Neural cell (in vitro differentiated cells): ENCODE data around the gene CLIC3. TPM values are rescaled to one million over a fixed set of nuclear protein-coding genes. Genes with fewer than 3 reads are reported as not detected.
A peak's percentile ranks its signal among the peaks of the same experiment; 100 is the strongest.

Experiments used
- H2AFZ ChIP-seq: fragments of 200-600, 300-800 bp; sonication (generic), shearing (Covaris generic); 2 replicates; pipeline ENCODE4 v1.6.0; 2014; ENCODE audit warnings: low read depth, mild to moderate bottlenecking, antibody characterized with exemption, low read length, moderate library complexity
- H3F3A ChIP-seq: fragments of 200-600 bp; shearing (Covaris generic); 2 replicates; pipeline ENCODE4 v1.6.1; 2016; ENCODE audit warnings: mild to moderate bottlenecking, moderate library complexity, mixed read lengths, antibody characterized with exemption, low read length; ENCODE audit not compliant: insufficient read depth, poor library complexity, severe bottlenecking
- H3K27ac ChIP-seq: fragments of 200-600, 300-800 bp; sonication (generic), shearing (Covaris generic); 2 replicates; pipeline ENCODE4 v1.5.1; 2014; ENCODE audit warnings: mild to moderate bottlenecking, low read length, moderate library complexity
- H3K27me3 ChIP-seq: fragments of 300-800, 200-600 bp; sonication (generic), shearing (Covaris generic); 2 replicates; pipeline ENCODE4 v1.6.0; 2014; ENCODE audit warnings: mild to moderate bottlenecking, low read depth, low read length, moderate library complexity; ENCODE audit not compliant: insufficient read depth
- H3K36me3 ChIP-seq: fragments of 300-800, 200-600 bp; sonication (generic), shearing (Covaris generic); 2 replicates; pipeline ENCODE4 v1.5.1; 2014; ENCODE audit warnings: mild to moderate bottlenecking, antibody characterized with exemption, low read length, moderate library complexity; ENCODE audit not compliant: insufficient read depth
- H3K4me2 ChIP-seq: fragments of 300-800, 200-600 bp; sonication (generic), shearing (Covaris generic); 2 replicates; pipeline ENCODE4 v1.6.0; 2014; ENCODE audit warnings: mild to moderate bottlenecking, low read length
- H3K4me3 ChIP-seq: fragments of 300-800, 200-600 bp; sonication (generic), shearing (Covaris generic); 2 replicates; pipeline ENCODE4 v1.5.1; 2014; ENCODE audit warnings: mild to moderate bottlenecking, low read length, moderate library complexity
- H3K79me2 ChIP-seq: fragments of 200-600 bp; shearing (Covaris generic); replicated peaks from 2 replicates; pipeline ENCODE4 v1.6.0; 2014; ENCODE audit warnings: mild to moderate bottlenecking, low read length, moderate library complexity; ENCODE audit not compliant: insufficient read depth
- H3K9ac ChIP-seq: fragments of 300-800, 200-600 bp; sonication (generic), shearing (Covaris generic); 2 replicates; pipeline ENCODE4 v1.6.1; 2016; ENCODE audit warnings: mild to moderate bottlenecking, low read length, mixed read lengths
- H3K9me2 ChIP-seq: fragments of 200-600 bp; shearing (Covaris generic); 2 replicates; pipeline ENCODE4 v1.6.1; 2016; ENCODE audit warnings: mild to moderate bottlenecking, low read length, mixed read lengths; ENCODE audit not compliant: insufficient read depth
- H3K9me3 ChIP-seq: fragments of 200-600, 300-800 bp; sonication (generic), shearing (Covaris generic); 2 replicates; pipeline ENCODE4 v1.6.1; 2016; ENCODE audit warnings: mild to moderate bottlenecking, mixed run types, low read length, moderate library complexity, mixed read lengths
- H4K20me1 ChIP-seq: fragments of 200-600 bp; shearing (Covaris generic); 2 replicates; pipeline ENCODE4 v1.6.1; 2016; ENCODE audit warnings: mild to moderate bottlenecking, mixed run types; ENCODE audit not compliant: insufficient read depth
- CTCF ChIP-seq: fragments of 450-650 bp; IDR thresholded peaks from 2 replicates; pipeline ENCODE4 v1.5.1; 2014; ENCODE audit warnings: antibody characterized with exemption, mild to moderate bottlenecking, moderate library complexity; ENCODE audit not compliant: poor library complexity, severe bottlenecking
- EP300 ChIP-seq: fragments of 450-650 bp; conservative IDR thresholded peaks from 2 replicates; pipeline ENCODE4 v1.6.1; 2014; ENCODE audit warnings: antibody characterized with exemption, mild to moderate bottlenecking, moderate library complexity; ENCODE audit not compliant: poor library complexity, severe bottlenecking
- EZH2 ChIP-seq: fragments of 200-600, 300-800 bp; shearing (Covaris generic), sonication (generic); IDR thresholded peaks from 2 replicates; pipeline ENCODE4 v1.6.1; 2014; ENCODE audit warnings: antibody characterized with exemption, low read length, borderline replicate concordance, mild to moderate bottlenecking; ENCODE audit not compliant: insufficient read depth, poor library complexity, severe bottlenecking
- MXI1 ChIP-seq: fragments of 450-650 bp; conservative IDR thresholded peaks from 2 replicates; pipeline ENCODE4 v1.6.1; 2014; ENCODE audit warnings: antibody characterized with exemption, mild to moderate bottlenecking; ENCODE audit not compliant: poor library complexity, severe bottlenecking
- POLR2AphosphoS5 ChIP-seq: IDR thresholded peaks from 2 replicates; pipeline ENCODE4 v1.6.1; 2012
- RAD21 ChIP-seq: fragments of 450-650 bp; conservative IDR thresholded peaks from 2 replicates; pipeline ENCODE4 v1.6.1; 2014; ENCODE audit warnings: antibody characterized with exemption, mild to moderate bottlenecking, moderate library complexity
- REST ChIP-seq: IDR thresholded peaks from 2 replicates; pipeline ENCODE4 v1.6.1; 2012; ENCODE audit warnings: borderline replicate concordance
- SMC3 ChIP-seq: fragments of 450-650 bp; conservative IDR thresholded peaks from 2 replicates; pipeline ENCODE4 v1.6.1; 2014; ENCODE audit warnings: antibody characterized with exemption, mild to moderate bottlenecking, moderate library complexity; ENCODE audit not compliant: poor library complexity
- TAF1 ChIP-seq: IDR thresholded peaks from 2 replicates; pipeline ENCODE4 v1.6.1; 2012; ENCODE audit warnings: low read depth
- polyA plus RNA-seq: library from polyadenylated mRNA; depleted of rRNA; stranded (reverse); fragments of >200 nt; gene quantifications from 2 replicates; pipeline ENCODE4 v1.2.3, GENCODE V29; 2014

CLIC3 gene
- polyA plus RNA-seq, 1 donor from 2014 or later: not detected

- H3K4me3 ChIP-seq: peak overlapping the region; percentile 64
- H3K79me2 ChIP-seq: no peaks in the 10 kb centered on the region
- H3K9ac ChIP-seq: peak overlapping the region; percentile 46
- no peaks in the 10 kb centered on the region for H4K20me1 ChIP-seq
- no peaks in the 10 kb centered on the region for H3F3A ChIP-seq
- no peak overlapping the region for H3K4me2 ChIP-seq
- no peaks in the 10 kb centered on the region for H3K9me2 ChIP-seq
- no peak for TF ChIP-seq MXI1
- TF ChIP-seq CTCF: peak; percentile 20
- H3K27me3 ChIP-seq: peaks cover 12% of the 10 kb centered on the region
- H3K27ac ChIP-seq: no peak overlapping the region
- H2AFZ ChIP-seq: no peak overlapping the region
- H3K36me3 ChIP-seq: no peaks in the 10 kb centered on the region
- no peaks in the 10 kb centered on the region for H3K9me3 ChIP-seq
Observed at GRCh38 chr9:136978073-136978864, 18.1 kb downstream of the CLIC3 start.

GRCh38 chr9:136977649-136978072 lies 18.7 kb downstream of the CLIC3 start:
- peak overlapping the region; percentile 46 for H3K9ac ChIP-seq
- TF ChIP-seq EP300 (no peak), POLR2AphosphoS5 (no peak), MXI1 (no peak), CTCF (no peak), EZH2 (no peak), TAF1 (no peak)
- H2AFZ ChIP-seq: no peak overlapping the region
- H3K9me3 ChIP-seq: no peaks in the 10 kb centered on the region
- no peak overlapping the region for H3K27ac ChIP-seq
- no peaks in the 10 kb centered on the region for H3K9me2 ChIP-seq
- H3K36me3 ChIP-seq: no peaks in the 10 kb centered on the region
- H3K27me3 ChIP-seq: peaks cover 11% of the 10 kb centered on the region
- H3K79me2 ChIP-seq: no peaks in the 10 kb centered on the region
- H3K4me3 ChIP-seq: peak overlapping the region; percentile 64
- H3F3A ChIP-seq: no peaks in the 10 kb centered on the region
- no peak overlapping the region for H3K4me2 ChIP-seq
- no peaks in the 10 kb centered on the region for H4K20me1 ChIP-seq

GRCh38 chr9:136977223-136977622 lies 19.1 kb downstream of the CLIC3 start, which contains the start of gene PTGDS:
Gene PTGDS (plus strand): TSS chr9:136977504. CDS start chr9:136977579, 75 bp downstream.
- H3K36me3 ChIP-seq: no peaks in the 10 kb centered on the region
- peak within 1 kb of the TSS; percentile 64 for H3K4me3 ChIP-seq
- peaks cover 11% of the 10 kb centered on the region for H3K27me3 ChIP-seq
- no peak for TF ChIP-seq MXI1
- TF ChIP-seq EP300: no peak
- no peak for TF ChIP-seq TAF1
- TF ChIP-seq RAD21: no peak
- no peak for TF ChIP-seq POLR2AphosphoS5
- TF ChIP-seq EZH2: no peak
- TF ChIP-seq REST: no peak
- no peak for TF ChIP-seq CTCF
- TF ChIP-seq SMC3: no peak
- no peaks in the 10 kb centered on the region for H3F3A ChIP-seq
- no peaks in the 10 kb centered on the region for H3K79me2 ChIP-seq
- no peak within 1 kb of the TSS for H3K27ac ChIP-seq
- no peak within 1 kb of the TSS for H3K4me2 ChIP-seq
- peak within 1 kb of the TSS; percentile 46 for H3K9ac ChIP-seq
- H3K9me2 ChIP-seq: no peaks in the 10 kb centered on the region
- H4K20me1 ChIP-seq: no peaks in the 10 kb centered on the region
- no peak within 1 kb of the TSS for H2AFZ ChIP-seq
- no peaks in the 10 kb centered on the region for H3K9me3 ChIP-seq
